HepG2 (cell line): ENCODE results near the gene AHR. TPM values are rescaled to one million over a fixed set of nuclear protein-coding genes. Genes with fewer than 3 reads are reported as not detected.
A peak's percentile ranks its signal among the peaks of the same experiment; 100 is the strongest.

Source experiments
- ATM ChIP-seq: fragments of 450-650 bp; IDR thresholded peaks from 2 replicates; pipeline ENCODE4 v1.7.1; 2017; ENCODE audit warnings: mild to moderate bottlenecking, borderline replicate concordance
- HINFP ChIP-seq: sonication (generic); formaldehyde crosslinking; IDR thresholded peaks from 2 replicates; pipeline ENCODE4 v1.4.0; 2020; ENCODE audit warnings: low read depth, mild to moderate bottlenecking, missing genetic modification reagents
- JUNB ChIP-seq: sonication (generic); formaldehyde crosslinking; IDR thresholded peaks from 2 replicates; pipeline ENCODE4 v1.8.0; 2022; ENCODE audit warnings: missing genetic modification reagents, mild to moderate bottlenecking, borderline replicate concordance
- MLLT10 ChIP-seq: sonication (generic); formaldehyde crosslinking; IDR thresholded peaks from 2 replicates; pipeline ENCODE4 v1.4.0; 2020; ENCODE audit warnings: missing genetic modification reagents
- NR3C1 ChIP-seq: sonication (generic); formaldehyde crosslinking; IDR thresholded peaks from 2 replicates; pipeline ENCODE4 v1.4.0; 2020; ENCODE audit warnings: missing genetic modification reagents
- ZBED4 ChIP-seq: sonication (generic); formaldehyde crosslinking; IDR thresholded peaks from 2 replicates; pipeline ENCODE4 v1.4.0; 2020; ENCODE audit warnings: missing genetic modification reagents, borderline replicate concordance
- ZBTB39 ChIP-seq: sonication (generic); formaldehyde crosslinking; IDR thresholded peaks from 2 replicates; pipeline ENCODE4 v1.5.0; 2020; ENCODE audit warnings: missing genetic modification reagents
- ZNF10 ChIP-seq: sonication (generic); formaldehyde crosslinking; IDR thresholded peaks from 2 replicates; pipeline ENCODE4 v1.4.0; 2020; ENCODE audit warnings: mild to moderate bottlenecking, low read depth, missing genetic modification reagents, borderline replicate concordance
- ZNF407 ChIP-seq: sonication (generic); formaldehyde crosslinking; IDR thresholded peaks from one replicate; pipeline ENCODE4 v1.5.1; 2020; ENCODE audit warnings: mild to moderate bottlenecking, missing genetic modification reagents; ENCODE audit errors: not compliant biosample characterization
- polyA plus RNA-seq, 8 experiments: library from polyadenylated mRNA; depleted of rRNA in 3 of 8; stranded (reverse) in 7 of 8; unstranded in 1 of 8; fragments of >200 nt; fragmentation: Illumina TruSeq in 4 of 8; extraction: Trizol in 4 of 8; gene quantifications; 2 replicates each; pipeline versions ENCODE4 v1.2.1 to v1.2.3, GENCODE V29; 2011 to 2016; ENCODE audit warnings: low read depth in 4 of 8, missing spikeins in 1 of 8, mixed read lengths in 1 of 8; ENCODE audit not compliant: insufficient read depth in 1 of 8
- total RNA-seq, 5 experiments: library from RNA; depleted of rRNA; stranded (reverse); fragments of >200 nt; fragmentation: Illumina TruSeq; extraction: Trizol; gene quantifications; 2 replicates each; pipeline ENCODE4 v1.2.3, GENCODE V29; 2016; ENCODE audit warnings: low read depth in 1 of 5

Gene AHR
- total and polyA plus RNA-seq, 2 of the 13 experiments (the other 11 are each of a cell fraction or from before 2014, with no cell fraction given) = 9.0 to 31.3 TPM

- TF ChIP-seq ZNF407 (CRISPR knock-in tag) (peak; percentile 80), ZNF10 (no peak), MLLT10 (no peak), JUNB (peak; percentile 38; the same call in 1 of the 2 replicates), HINFP (CRISPR knock-in tag) (no peak), ZBED4 (CRISPR knock-in tag) (no peak), NR3C1 (CRISPR knock-in tag) (no peak), ATM (no peak), ZBTB39 (CRISPR knock-in tag) (0 out of 2 replicates have a peak, but pooled peaks have one; percentile 64)
Observed at GRCh38 chr7:17298840-17299482, 509 bp downstream of the AHR start (continued).
